Endothelial cell of umbilical vein (primary cell): ENCODE data around the gene SRCIN1.

Experiments used
- EZH2 ChIP-seq: IDR thresholded peaks from 2 replicates; pipeline ENCODE4 v1.6.1; 2012; ENCODE audit warnings: borderline replicate concordance, low read depth, mild to moderate bottlenecking, moderate library complexity, low read length, inconsistent platforms; ENCODE audit not compliant: severe bottlenecking
- JUN ChIP-seq: IDR thresholded peaks from 2 replicates; pipeline ENCODE4 v1.6.1; 2011; ENCODE audit warnings: borderline replicate concordance, low read depth; ENCODE audit not compliant: insufficient read length, insufficient read depth
- POLR2A ChIP-seq: IDR thresholded peaks from 2 replicates; pipeline ENCODE4 v1.6.1; 2012; ENCODE audit warnings: low read depth, mild to moderate bottlenecking, control low read depth, low read length
- POLR2AphosphoS5 ChIP-seq: IDR thresholded peaks from 2 replicates; pipeline ENCODE4 v1.6.1; 2012; ENCODE audit warnings: low read depth, mild to moderate bottlenecking, control low read depth, low read length, moderate library complexity; ENCODE audit not compliant: insufficient read depth
- TF ChIP-seq, protein P1 (sequence below), 2 donors: IDR thresholded peaks; 1 replicate in 1 of 2; 2 replicates in 1 of 2; pipeline ENCODE4 v1.5.1; 2011; ENCODE audit warnings: low read length in 2 of 2, mild to moderate bottlenecking in 2 of 2, moderate library complexity in 2 of 2, control low read depth in 1 of 2, inconsistent platforms in 1 of 2, low read depth in 1 of 2; ENCODE audit not compliant: insufficient read depth in 1 of 2; ENCODE audit errors: extremely low read depth in 1 of 2

- TF ChIP-seq POLR2A (no peak), EZH2 (no peak), POLR2AphosphoS5 (no peak), JUN (no peak)
- TF ChIP-seq, protein P1, sequence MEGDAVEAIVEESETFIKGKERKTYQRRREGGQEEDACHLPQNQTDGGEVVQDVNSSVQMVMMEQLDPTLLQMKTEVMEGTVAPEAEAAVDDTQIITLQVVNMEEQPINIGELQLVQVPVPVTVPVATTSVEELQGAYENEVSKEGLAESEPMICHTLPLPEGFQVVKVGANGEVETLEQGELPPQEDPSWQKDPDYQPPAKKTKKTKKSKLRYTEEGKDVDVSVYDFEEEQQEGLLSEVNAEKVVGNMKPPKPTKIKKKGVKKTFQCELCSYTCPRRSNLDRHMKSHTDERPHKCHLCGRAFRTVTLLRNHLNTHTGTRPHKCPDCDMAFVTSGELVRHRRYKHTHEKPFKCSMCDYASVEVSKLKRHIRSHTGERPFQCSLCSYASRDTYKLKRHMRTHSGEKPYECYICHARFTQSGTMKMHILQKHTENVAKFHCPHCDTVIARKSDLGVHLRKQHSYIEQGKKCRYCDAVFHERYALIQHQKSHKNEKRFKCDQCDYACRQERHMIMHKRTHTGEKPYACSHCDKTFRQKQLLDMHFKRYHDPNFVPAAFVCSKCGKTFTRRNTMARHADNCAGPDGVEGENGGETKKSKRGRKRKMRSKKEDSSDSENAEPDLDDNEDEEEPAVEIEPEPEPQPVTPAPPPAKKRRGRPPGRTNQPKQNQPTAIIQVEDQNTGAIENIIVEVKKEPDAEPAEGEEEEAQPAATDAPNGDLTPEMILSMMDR (IDR thresholded peaks at IDR 0.05; ENCODE audit: extremely low read depth in 1 of 2, insufficient read depth in 1 of 2, low read depth in 1 of 2, low read length in 2 of 2) = no peak
Observed at GRCh38 chr17:38575781-38576180, 30.0 kb downstream of the SRCIN1 start.
